HG02973 (cell line): ENCODE results near the gene ZNF664.

Experiments
- ATAC-seq: cut with Tn5 transposase; IDR thresholded peaks from one replicate; pipeline ENCODE4 v1.9.1; 2021; ENCODE audit warnings: moderate library complexity; ENCODE audit not compliant: unreplicated experiment

The ZNF664 gene

DNA sequence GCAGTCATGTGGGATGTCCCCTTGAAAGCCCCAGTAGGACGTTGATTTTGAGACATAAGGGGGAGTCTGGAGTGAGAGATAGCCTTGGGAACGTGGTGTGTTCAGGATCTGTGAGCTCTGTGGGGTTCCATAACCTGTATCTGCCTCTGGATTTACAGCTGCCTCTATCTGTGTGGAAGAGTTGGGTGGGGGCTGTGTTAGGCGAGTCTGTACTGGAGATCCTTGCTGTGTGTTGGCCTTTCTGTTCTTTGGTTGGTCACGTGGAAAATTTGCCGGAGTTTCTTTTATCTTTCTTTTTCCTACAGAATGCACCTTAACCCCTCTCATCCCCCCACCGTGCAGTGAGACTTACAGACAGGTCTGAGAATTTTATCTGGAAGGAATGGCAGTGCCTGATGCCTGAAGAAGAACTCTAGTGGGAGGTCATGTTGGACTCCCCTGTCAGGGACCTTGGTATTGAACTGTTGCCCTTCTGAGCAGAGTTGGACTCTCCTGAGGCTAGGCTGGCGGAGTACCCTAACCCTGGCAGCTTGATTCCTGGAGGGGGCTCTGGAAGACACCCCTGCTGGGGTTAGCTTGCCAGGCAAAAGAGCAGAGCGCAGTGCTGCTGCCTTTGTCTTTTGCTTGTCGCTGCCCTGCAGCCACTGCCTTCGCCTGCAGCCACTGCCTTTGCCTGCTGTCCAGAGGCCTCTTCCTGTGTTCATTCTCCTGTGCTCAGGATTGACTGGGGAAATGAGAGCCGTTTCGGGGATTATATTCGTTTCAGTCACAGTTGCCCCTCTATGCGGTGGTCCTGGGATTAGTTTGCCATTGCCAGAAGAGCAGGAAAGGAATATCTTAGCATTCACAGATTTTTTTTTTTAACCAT is 34.1 kb downstream of the ZNF664 start:
- ATAC-seq = peak; percentile 17

DNA sequence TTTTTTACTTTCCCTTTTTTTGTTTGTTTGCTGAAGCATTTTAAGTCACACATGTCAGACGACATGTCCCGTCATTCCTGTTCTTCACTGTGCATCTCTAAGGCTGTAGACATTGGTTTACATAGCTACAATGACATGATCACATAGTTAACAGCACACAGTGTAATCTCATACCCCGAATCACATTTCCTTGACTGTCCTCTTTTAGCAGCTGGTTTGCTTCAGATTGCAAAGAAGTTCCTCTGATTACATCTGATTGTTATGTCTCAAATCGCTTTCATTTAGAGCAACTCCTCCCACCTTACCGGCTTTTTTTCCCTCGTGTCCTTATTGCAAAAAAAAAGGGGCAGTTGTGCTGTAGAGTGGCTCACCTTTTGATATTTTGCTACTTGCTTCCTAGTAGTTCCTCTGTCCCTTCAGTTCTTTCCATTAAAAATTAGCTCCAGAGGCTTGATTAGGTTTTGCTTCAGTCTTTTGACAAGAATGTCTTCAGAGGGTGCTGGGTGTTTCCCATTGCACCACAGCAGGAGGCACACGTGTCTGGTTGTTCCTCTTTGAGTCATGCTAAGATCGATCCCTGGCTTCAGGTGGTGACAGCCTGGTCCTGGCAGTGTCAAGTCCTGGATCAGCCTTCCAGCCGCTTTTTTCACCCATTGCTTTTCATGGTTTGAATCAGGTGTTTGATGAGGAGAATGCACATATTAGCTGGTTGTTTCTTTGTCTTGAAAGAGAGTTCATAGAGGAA is 35.0 kb downstream of the ZNF664 start:
- ATAC-seq = no peak

DNA sequence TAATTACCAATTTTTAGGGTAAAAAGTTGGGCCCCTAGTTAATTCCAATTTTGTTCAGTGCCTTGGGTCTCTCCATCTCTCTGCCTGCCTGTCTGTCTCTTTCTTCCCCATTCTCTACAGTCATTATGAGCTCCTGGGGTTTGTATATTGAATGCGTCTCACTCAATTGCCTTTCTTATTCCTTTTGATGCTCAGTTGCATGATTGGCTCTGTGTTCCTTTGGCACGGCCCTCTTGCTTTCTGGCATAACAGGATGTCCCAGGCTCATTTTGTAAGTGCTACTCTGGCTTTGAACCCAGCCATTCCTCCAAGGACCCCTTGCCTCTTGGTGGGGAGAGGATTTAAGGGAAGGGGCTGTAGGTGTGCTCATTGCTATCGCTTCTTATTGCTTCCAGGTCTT is 35.6 kb downstream of the ZNF664 start:
- no peak for ATAC-seq

DNA sequence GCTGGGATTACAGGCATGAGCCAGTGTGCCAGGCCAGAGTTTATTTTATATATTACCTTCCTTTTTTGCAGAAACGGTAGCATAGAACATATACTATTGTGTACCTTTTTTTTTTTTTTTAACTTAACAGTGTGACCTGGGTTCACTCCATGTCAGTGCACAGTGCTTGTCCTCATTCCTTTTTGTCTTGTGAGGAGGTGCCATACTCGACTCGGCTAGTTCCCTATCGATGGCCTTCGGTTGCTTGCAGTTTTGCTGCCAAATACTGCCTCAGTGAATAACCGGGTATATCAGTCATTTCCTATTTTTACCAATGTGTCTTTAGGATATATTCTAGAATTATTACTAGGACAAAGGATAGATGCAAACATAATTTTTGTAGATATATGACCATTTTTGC is 36.8 kb downstream of the ZNF664 start:
- no peak for ATAC-seq

DNA sequence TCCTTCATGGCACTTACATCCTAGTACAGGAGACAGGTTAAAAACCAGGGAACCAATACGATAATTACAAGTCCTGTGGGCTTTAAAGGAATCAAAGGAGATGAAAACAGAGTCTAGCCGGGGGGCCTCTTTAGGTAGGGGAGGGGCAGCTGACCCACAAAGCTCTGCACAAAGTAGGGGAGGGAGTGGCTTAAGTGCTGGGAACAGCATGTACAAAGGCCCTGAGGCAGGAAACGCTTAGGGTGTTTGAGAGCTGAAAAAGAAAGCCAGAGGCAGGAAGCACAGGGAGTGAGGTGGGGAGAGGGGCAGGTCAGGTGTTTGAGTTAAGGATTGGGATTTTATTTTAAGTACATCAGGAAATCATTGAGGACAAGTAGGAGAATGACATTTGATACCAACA is 37.7 kb downstream of the ZNF664 start:
- no peak for ATAC-seq

DNA sequence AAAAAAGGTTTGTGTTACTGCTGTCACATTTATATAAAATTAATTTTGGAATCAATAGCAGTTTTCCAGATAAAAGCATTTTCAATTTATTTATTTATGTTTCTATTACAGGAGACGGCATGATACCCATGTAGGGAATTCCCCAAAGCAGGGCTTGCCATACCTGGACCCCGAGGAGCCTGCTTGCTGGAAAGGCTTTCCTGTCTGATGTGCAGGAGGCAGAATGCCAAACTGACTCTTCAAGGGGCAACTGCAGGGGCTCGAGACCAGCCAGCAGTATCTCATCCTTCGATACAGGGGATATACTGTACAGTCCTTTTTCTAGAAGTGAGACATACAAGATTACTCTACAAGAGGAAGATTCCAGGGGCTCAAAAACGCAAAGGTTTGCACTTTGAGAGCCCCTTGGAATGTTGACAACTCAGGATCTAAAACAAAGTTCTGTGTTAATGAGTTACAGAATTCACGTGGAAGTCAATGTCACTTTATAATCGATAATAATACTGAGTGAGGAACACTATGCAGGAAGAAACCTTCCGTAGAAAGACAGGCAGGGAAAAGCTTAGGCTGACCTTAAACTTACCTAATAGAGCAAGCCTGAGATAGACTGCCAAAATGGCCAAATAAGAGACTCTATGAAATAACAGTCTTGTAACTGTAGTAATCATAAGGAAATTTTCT is 38.6 kb downstream of the ZNF664 start:
- ATAC-seq = no peak

DNA sequence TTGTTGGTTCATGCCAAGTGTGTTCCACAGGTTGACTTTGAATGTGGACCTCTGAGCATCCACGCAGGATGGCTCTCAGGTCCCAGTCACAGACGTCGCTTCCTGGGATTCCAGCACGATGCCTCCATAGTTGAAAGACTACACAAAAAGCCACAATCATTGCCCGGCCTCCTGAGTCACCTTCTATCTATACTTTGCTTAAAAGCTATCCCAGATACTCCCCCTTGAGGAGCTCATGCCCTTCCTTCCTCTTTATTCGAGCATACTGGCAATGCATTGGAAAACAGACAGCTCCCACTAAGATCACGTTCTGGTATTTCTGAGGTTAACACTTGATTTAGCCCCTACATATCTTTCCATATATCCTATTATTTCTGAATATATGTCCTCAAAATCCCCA is 40.1 kb downstream of the ZNF664 start:
- ATAC-seq = no peak

DNA sequence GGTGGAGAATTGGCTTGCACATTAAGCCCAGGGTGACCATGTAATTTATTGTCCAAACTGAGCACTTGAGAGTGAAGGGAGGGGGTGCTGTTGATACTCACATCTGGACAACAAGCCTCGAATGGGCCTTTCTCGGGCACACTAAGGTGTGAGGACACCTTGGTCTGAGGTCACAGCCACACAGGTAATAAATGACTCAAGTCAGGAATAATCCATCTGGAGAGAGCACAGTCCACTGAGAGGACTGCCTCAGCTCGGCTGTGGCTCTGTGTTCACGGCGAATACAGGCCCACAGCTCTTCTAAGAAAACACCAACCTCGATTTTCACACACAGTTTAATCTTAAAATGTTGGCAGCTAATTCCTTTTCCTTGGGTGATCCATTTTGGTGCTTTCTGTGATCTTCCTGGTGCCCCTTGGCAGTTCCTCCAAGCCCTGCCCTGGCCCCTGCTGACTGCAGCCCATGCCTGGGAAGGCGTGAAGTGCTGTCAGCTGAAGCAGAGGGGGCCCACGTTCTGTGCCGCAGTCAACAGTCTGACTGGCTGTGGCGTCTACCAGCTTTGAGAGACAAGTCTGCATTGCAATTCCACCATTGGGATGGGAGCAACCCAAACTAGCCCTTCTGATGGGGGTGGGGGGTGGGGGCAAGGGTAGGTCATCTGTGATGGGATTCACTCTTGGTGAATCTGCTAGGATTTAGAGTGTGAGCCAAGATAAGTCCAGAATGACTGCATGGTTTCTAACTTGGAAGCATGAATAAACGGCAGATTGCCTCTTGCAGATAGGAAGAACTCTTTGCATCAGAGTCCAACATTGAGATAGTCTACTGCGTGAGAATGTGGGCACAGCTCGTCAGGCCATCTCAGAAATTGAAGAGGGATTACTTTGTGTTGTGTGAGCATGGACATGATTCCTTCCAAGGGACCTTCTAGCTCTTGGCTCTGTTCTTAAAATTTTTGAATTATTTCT is 42.8 kb downstream of the ZNF664 start:
- ATAC-seq = no peak

DNA sequence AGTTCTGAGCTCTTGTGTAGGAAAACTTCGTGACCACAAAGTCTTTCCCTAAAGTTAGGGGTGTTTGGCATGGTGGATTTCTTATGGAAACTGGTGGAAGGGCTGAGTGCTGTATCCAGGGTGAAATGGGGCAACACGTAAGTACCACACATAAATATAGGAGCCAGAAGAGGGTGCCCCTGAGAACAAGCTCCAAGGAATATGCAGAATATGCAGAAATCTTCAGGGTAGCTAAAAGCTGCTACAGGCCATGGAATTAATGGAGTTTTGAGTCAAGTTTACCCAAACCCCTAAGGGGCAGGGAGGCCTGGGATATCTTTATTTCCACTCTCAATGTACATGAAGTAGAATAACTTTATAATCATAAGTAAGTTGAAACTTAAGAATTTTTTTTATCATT is 44.0 kb downstream of the ZNF664 start:
- ATAC-seq = no peak

DNA sequence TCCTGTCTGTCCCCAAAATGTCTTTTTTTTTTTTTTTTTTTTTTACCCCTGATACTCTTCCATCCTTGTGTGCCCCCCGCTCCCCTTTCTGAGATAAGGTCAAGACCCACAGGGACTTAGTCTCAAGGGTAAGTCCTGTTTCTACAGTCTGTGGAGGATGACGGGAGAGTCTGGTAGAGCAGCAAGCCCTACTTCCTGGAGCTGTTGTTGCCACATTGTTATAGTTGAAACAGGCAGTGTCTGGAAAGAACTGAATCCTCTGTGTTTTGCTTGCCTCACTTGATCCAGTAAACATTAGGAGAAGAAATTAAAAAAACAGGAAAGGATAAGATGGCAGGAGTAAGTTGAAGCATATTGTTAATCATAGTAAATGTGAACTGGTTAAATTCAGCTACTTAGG is 45.5 kb downstream of the ZNF664 start:
- ATAC-seq = no peak

DNA sequence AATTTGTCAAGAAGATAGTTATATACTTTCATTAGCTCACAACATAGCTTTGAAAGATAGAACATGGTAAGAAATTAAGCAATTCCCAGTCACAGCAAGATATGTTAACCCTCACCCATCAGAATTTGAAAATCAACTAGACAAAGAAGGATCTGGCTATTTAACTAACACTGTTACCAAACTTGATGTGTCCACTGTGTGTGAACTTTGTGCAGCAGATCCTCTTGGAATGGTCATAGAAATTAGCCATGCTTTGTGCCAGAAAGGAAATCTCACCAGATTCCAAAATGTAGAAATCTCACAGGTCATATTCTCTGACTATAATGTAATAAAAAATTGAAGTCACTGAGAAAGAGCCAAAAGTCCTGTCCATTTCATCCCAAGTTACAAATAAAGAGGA is 46.1 kb downstream of the ZNF664 start:
- ATAC-seq = no peak

DNA sequence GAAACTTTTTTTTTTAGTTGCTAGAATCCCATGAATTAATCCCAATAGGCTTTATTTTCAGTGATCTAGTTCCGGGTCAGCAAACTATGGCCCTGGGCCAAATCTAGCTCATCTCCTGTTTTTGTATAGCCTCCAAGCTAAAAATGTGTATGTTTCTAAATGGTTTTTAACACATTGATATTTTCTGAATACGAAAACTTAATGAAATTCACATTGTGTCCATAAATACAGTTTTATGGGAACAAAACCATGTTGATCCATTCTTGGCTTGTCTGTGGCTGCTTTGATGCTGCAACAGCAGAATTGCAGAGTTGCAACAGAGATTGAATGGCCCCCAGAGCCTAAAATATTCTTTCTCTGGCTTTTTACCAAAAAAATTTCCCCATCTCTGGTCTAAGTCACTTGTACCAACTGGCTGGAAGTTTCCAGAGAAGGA is 47.5 kb downstream of the ZNF664 start:
- no peak for ATAC-seq

DNA sequence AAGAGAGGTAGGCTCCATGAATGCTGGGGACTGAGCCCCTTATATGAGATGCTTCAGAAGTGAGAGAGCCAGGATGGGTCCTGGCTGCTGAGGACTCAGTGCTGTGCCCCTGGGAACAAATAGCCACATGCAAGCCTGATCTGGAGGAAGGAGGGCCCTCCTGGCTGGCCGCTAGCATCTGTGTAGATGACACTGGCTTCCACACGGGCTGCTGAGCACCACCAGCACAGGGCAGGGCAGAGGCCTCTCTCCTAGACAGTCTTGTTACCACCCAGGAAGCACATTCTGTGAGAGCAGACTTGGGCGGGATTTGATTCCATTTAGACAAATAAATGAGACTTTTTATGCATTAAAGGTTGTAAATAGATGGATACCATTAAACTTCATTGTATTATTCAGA is 48.0 kb downstream of the ZNF664 start:
- no peak for ATAC-seq

DNA sequence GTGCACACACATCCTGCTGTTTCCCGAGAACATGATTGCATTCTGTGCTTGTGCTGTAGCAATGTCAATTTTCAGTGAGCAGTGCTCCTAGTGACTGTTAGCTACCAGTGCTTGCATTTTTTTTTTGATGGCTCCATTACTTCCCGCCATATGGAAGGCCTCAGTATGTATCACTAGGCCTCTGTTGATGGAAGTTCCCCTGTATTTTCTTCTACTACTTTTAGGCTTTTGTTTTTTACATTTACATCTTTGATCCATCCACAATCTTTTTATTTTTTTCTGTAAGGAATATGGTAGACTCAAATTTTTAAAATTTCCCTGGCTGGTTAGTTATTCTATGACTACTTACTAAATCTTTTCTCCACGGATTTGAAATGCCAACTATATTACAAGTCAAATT is 49.1 kb downstream of the ZNF664 start:
- no peak for ATAC-seq

DNA sequence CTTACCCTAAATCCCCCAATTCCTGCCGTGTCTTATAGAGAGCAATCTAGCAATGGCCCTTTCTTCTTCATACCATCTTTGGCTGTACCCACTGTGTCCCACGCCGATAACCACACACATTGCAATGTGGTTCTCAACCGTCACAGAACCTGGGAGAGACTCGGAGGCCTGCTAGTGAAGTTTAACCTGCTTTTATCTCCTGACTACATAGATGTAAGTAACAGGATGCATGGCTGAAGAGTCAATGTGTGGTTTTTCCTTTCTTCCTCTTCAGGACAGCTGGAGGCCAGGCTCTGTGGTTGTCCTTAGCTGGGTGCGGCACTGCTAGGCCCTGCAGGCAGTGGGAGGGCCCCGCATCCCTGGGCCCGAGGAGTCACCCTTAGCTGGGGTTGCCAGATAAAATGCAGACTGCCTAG is 51.3 kb downstream of the ZNF664 start:
- ATAC-seq = no peak

DNA sequence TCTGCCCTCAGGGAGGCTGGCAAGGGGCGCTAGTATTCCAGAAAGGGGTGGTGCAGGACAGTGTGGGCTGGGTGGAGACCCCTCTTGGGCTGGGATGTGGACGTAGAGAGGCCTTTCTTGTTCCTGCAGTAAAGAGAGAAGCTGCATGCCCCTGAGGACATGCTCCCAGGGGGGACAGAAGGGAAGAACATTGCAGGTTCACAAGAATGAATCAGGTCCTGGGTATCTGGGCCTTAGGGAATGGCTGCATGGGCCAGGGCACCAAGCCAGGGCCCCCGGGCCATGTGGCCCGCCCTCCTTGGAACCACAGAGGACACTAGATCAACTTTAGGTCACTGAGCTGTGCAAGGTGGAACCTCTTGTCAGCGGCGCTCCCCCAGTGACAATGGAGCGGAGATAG is 51.8 kb downstream of the ZNF664 start:
- no peak for ATAC-seq

DNA sequence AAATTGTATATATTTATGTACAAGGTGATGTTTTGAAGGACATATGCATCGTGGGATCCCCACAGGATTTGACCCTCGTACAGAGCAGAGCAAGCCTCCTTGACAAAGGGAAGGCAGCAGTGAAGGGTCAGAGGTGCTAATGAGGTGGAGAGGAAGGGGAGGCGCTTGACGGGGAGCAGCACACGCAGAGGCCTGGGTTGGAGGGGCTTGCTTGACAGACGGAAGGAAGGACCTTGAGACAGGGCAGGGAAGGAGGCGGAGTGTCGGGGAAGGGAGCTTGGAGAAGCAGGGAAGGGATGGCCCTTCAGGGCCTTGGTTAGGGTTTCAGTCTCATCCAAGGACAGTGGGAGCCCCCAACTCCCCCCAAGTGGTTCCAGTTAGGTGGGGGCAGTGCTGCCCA is 52.6 kb downstream of the ZNF664 start:
- no peak for ATAC-seq

DNA sequence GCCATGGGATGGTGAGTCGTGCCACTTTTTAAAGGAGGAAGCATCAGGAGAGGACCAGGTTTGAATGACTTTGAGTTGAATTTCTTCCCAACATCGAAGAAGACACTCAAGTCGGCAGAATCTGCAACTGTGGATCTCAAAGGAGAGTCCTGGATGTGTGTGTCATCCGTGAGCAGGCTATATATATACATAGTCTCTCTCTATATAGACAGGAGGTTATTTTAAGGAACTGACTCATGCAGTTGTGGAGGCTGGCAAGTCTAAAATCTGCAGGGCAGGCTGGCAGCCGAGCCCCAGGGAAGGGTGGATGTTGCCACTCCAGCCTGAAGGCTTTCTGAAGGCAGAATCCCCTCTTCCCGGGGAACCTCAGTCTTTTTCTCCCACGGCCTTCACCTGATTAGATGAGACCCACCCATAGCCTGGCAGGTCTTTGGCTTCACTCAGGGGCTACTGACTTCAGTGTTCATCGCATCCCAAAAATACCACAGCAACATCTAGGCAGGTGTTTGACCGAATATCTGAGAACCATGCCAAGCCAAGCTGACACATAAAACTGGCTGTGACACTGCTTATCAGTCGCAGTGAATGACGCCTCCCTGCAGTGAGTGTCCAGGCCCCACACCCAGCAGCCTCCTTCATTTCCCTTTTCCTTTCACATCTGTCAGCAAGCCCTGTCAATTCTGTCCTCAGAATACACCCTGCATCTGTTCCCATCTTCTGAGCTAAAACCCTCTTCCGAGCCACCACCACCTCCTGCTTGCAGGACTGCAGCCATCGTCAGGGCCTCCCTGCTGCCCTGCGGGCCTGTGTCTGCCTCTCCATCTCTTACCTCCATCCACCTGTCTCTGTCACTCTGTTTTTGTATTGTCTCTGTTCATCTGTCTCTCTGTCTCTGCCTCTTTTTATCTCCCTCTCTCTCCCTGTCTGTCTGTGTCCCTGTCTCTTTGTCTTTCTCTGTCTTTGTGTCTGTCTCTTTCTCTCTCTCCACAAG is 54.0 kb downstream of the ZNF664 start:
- no peak for ATAC-seq

DNA sequence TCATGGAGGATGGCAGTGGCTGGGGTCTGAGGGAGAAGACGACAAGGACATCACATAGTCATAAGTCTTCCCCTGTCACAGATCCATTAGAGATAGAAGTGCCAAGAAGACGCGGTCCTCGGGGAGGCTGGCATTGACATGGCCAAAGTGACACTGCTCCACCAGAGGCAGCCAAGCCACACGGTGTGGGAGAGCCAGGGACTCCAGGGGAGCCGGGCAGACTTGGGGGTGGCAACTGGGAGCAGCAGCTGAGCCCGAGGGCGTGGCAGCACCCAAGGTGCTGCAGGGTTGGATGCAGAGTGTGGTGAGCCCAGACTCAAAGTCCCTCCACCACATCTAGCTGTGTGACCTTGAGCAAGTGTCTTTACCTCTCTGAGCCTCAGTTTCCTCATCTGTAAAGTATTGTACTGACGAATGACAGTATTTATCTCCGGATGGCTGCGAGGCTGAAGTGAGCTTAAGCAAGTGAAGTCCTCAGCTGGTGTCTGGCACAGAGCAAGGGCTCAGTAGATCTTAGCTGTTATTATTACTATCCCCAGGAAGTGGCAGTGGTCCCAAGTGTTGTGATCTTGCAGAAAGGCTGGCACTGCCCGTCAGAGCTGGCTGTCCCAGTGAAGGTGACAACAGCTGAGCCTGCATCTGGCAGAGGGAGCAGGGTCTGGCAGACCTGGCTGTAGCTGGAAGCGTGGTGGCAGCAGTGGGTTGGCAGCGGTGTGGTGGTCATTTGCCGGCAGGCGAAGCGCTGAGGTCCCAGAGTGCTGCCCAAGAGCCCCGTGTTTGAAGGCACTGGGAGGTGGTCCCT is 54.9 kb downstream of the ZNF664 start:
- no peak for ATAC-seq
